Measurements from ENCODE around the gene ALG12.

Gene ALG12

DNA sequence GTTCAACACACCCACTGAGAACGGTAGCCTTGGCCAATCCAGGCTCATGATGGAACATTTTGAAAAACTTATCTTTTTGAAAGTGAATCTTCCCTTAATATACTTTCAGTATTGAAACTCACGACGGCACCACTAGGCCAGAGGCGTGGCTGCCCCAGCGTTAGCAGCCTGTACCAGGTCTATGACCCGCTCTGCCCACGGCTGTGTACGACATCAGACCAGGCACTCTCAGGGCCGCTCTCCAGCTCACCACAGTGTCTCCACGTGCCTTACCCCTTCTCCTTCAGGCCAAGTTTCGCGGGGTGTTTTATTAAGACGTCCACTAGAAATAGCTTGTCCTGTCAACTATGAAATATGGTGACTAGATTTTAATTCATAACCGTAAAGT lies 31.2 kb downstream of the ALG12 start:
- no peak for FAIRE-seq
- no peak for DNase-seq (ENCODE audit: insufficient read length)
- TF ChIP-seq POLR2A (IDR thresholded peaks at IDR 0.05; ENCODE audit: low read depth, low read length) (no peak), POLR2AphosphoS5 (IDR thresholded peaks at IDR 0.05; ENCODE audit: low read depth, low read length) (no peak), TAF1 (IDR thresholded peaks at IDR 0.05; ENCODE audit: borderline replicate concordance, low read depth, low read length) (no peak)

- FAIRE-seq (no peak), DNase-seq (ENCODE audit: insufficient read length) (no peak)
- no peak for TF ChIP-seq POLR2AphosphoS5 (IDR thresholded peaks at IDR 0.05; ENCODE audit: low read depth, low read length)
- TF ChIP-seq TAF1 (IDR thresholded peaks at IDR 0.05; ENCODE audit: borderline replicate concordance, low read depth, low read length): no peak
- no peak for TF ChIP-seq POLR2A (IDR thresholded peaks at IDR 0.05; ENCODE audit: low read depth, low read length)
These were observed 31.7 kb downstream of the ALG12 start for GRCh38 chr22:49886346-49887063.

DNA sequence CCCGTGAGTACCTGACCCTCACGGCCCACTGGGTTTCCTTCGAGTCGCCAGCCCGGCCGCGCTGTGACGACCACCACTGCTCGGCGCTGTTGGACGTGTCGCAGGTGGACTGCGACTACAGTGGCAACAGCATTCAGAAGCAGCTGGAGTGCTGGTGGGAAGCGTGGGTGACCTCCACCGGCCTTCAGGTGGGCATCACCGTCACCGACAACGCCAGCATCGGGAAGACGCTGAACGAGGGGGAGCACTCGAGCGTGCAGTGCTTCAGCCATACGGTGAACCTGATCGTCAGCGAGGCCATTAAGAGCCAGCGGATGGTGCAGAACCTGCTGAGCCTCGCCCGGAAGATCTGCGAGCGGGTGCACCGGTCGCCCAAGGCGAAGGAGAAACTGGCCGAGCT lies 32.4 kb downstream of the ALG12 start:
- no peak for TF ChIP-seq POLR2AphosphoS5 (IDR thresholded peaks at IDR 0.05; ENCODE audit: low read depth, low read length)
- no peak for TF ChIP-seq POLR2A (IDR thresholded peaks at IDR 0.05; ENCODE audit: low read depth, low read length)
- no peak for TF ChIP-seq TAF1 (IDR thresholded peaks at IDR 0.05; ENCODE audit: borderline replicate concordance, low read depth, low read length)
- DNase-seq (ENCODE audit: insufficient read length): no peak
- FAIRE-seq: no peak

- peak; percentile 9 for FAIRE-seq
- TF ChIP-seq POLR2A (IDR thresholded peaks at IDR 0.05; ENCODE audit: low read depth, low read length): no peak
- TF ChIP-seq POLR2AphosphoS5 (IDR thresholded peaks at IDR 0.05; ENCODE audit: low read depth, low read length): no peak
- no peak for TF ChIP-seq TAF1 (IDR thresholded peaks at IDR 0.05; ENCODE audit: borderline replicate concordance, low read depth, low read length)
- no peak for DNase-seq (ENCODE audit: insufficient read length)
These were observed 33.0 kb downstream of the ALG12 start for GRCh38 chr22:49885281-49885680.

DNA sequence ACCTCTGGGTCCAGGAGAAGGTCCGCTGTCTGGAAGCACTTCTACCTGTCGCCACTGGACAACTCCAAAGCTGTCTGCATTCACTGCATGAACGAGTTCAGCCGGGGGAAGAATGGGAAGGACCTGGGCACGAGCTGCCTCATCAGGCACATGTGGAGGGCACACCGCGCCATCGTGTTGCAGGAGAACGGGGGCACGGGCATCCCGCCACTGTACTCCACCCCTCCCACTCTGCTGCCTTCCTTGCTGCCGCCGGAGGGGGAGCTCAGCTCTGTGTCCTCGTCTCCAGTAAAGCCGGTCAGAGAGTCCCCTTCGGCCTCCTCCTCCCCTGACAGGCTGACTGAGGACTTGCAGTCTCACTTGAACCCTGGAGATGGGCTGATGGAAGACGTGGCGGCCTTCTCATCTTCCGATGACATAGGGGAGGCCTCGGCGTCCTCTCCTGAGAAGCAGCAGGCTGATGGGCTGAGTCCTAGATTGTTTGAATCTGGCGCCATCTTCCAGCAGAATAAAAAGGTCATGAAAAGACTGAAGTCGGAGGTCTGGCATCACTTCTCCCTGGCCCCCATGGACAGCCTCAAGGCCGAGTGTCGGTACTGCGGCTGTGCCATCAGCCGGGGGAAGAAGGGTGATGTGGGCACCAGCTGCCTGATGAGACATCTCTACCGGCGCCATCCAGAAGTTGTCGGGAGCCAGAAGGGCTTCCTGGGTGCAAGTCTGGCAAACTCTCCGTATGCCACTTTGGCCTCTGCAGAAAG lies 33.6 kb downstream of the ALG12 start:
- DNase-seq (ENCODE audit: insufficient read length) (no peak), FAIRE-seq (no peak)
- TF ChIP-seq TAF1 (IDR thresholded peaks at IDR 0.05; ENCODE audit: borderline replicate concordance, low read depth, low read length) (no peak), POLR2A (IDR thresholded peaks at IDR 0.05; ENCODE audit: low read depth, low read length) (no peak), POLR2AphosphoS5 (IDR thresholded peaks at IDR 0.05; ENCODE audit: low read depth, low read length) (no peak)

DNA sequence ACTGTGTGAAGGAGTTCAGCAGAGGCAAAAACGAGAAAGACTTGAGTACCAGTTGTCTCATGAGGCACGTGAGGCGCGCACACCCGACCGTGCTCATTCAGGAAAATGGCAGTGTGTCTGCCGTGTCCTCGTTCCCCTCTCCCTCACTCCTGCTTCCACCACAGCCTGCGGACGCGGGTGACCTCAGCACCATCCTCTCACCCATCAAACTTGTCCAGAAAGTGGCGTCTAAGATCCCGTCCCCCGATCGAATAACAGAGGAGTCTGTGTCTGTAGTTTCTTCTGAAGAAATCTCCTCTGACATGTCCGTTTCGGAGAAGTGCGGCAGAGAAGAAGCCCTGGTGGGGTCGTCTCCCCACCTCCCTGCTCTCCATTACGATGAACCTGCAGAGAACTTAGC lies 34.2 kb downstream of the ALG12 start:
- FAIRE-seq: no peak
- DNase-seq (ENCODE audit: insufficient read length): no peak
- TF ChIP-seq POLR2A (IDR thresholded peaks at IDR 0.05; ENCODE audit: low read depth, low read length) (no peak), POLR2AphosphoS5 (IDR thresholded peaks at IDR 0.05; ENCODE audit: low read depth, low read length) (no peak), TAF1 (IDR thresholded peaks at IDR 0.05; ENCODE audit: borderline replicate concordance, low read depth, low read length) (no peak)

DNA sequence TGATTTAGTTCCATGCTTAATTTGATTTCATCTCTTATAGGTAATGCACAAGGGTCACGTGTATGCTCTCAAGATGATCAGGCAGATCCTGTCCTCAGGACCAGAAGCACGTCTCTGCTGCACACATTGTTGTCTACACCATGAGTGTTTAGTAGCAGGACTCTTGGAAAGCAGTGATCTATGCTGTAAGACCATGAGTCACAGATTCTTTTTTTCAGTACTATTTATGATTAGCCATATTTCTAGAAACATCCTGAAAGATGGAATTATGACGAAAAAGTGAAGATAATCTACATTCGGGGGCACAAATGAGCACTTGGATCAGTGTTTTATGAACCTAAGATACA lies 35.0 kb downstream of the ALG12 start:
- DNase-seq (ENCODE audit: insufficient read length) (no peak), FAIRE-seq (no peak)
- TF ChIP-seq POLR2A (IDR thresholded peaks at IDR 0.05; ENCODE audit: low read depth, low read length) (no peak), POLR2AphosphoS5 (IDR thresholded peaks at IDR 0.05; ENCODE audit: low read depth, low read length) (no peak), TAF1 (IDR thresholded peaks at IDR 0.05; ENCODE audit: borderline replicate concordance, low read depth, low read length) (no peak)

GRCh38 chr22:49882519-49883293 lies 35.5 kb downstream of the ALG12 start:
- TF ChIP-seq TAF1 (IDR thresholded peaks at IDR 0.05; ENCODE audit: borderline replicate concordance, low read depth, low read length) (no peak), POLR2A (IDR thresholded peaks at IDR 0.05; ENCODE audit: low read depth, low read length) (no peak), POLR2AphosphoS5 (IDR thresholded peaks at IDR 0.05; ENCODE audit: low read depth, low read length) (no peak)

DNA sequence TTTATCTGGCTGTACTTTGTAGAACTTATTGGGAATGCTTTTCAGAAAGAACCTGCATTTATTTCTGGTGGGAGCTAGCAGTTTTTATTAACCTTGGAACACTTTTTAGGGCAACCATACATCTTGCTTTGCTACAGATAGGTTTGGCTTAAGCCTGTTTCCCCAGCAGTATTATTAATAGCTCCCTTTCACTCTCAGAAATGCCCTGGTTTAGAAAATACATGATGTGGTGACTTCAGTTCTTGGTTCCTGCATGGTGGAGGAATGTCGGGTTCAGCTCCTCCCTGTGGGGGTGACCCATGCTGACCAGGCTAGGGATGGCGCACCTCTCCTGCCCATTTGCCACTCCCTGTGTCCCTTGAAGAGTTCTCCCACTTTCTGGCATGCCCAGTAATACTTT lies 36.4 kb downstream of the ALG12 start:
- DNase-seq (ENCODE audit: insufficient read length): no peak
- TF ChIP-seq TAF1 (IDR thresholded peaks at IDR 0.05; ENCODE audit: borderline replicate concordance, low read depth, low read length): no peak
- no peak for TF ChIP-seq POLR2AphosphoS5 (IDR thresholded peaks at IDR 0.05; ENCODE audit: low read depth, low read length)
- no peak for TF ChIP-seq POLR2A (IDR thresholded peaks at IDR 0.05; ENCODE audit: low read depth, low read length)
- FAIRE-seq: peak; percentile 48

More at GRCh38 chr22:49882519-49883293, 35.5 kb downstream of the ALG12 start:
- DNase-seq (ENCODE audit: insufficient read length) (no peak), FAIRE-seq (no peak)

DNA sequence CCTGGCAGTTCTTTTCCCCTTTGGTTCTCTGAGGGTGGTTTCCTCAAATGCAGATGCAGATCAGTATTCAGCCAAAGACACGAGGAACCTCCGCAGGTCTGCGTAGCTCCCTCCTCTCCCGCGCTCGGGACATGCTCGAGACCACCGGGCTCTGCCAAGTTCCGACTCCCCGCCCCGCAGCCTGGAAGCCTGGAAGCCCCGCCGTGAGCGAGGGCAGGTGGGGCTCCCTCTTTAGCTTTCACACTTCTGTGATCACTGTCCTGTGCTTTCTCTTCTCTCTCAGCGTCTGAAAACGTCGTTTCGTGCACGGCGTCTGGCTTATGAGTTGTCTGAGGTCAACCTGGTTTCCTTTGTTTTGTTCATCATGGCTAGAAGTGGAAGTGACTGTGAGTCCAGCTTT lies 38.0 kb downstream of the ALG12 start:
- peak; percentile 44 for DNase-seq (ENCODE audit: insufficient read length)
- FAIRE-seq: no peak
- no peak for TF ChIP-seq TAF1 (IDR thresholded peaks at IDR 0.05; ENCODE audit: borderline replicate concordance, low read depth, low read length)
- TF ChIP-seq POLR2A (IDR thresholded peaks at IDR 0.05; ENCODE audit: low read depth, low read length): peak; percentile 54; the same call in 1 of the 2 replicates
- no peak for TF ChIP-seq POLR2AphosphoS5 (IDR thresholded peaks at IDR 0.05; ENCODE audit: low read depth, low read length)

- FAIRE-seq (no peak), DNase-seq (ENCODE audit: insufficient read length) (no peak)
- TF ChIP-seq TAF1 (IDR thresholded peaks at IDR 0.05; ENCODE audit: borderline replicate concordance, low read depth, low read length) (no peak), POLR2AphosphoS5 (IDR thresholded peaks at IDR 0.05; ENCODE audit: low read depth, low read length) (no peak), POLR2A (IDR thresholded peaks at IDR 0.05; ENCODE audit: low read depth, low read length) (no peak)
These were observed 38.4 kb downstream of the ALG12 start for GRCh38 chr22:49879871-49880270.
